Measurements from ENCODE around the gene RPSA. TPM values are rescaled to one million over a fixed set of nuclear protein-coding genes. Genes with fewer than 3 reads are reported as not detected.
"Not testable (repeated sequence)": the region's sequence is repeated elsewhere in the genome, so short reads cannot be mapped to it uniquely, and the experiment has no call there.

The RPSA gene
- total and polyA plus RNA-seq, 7 experiments from 2014 or later, result 1,357 to 1,898 (median 1,608) TPM

GRCh38 chr3:39413691-39414420 is 7.3 kb downstream of the RPSA start:
- Histone ChIP-seq H3K9me3 (ENCODE audit: control insufficient read depth in 2 of 3, low read length in 3 of 3) (no peaks in the 10 kb centered on the region), H3K4me3 (ENCODE audit: low read length) (no peak overlapping the region), H3K4me1 (ENCODE audit: control insufficient read depth in 2 of 2, insufficient read depth in 2 of 2, low read length in 2 of 2) (peaks cover 15 to 16% of the 10 kb centered on the region in 2 donors), H3K27ac (ENCODE audit: low read depth, low read length) (no peak overlapping the region), H3K36me3 (ENCODE audit: control insufficient read depth in 2 of 3, insufficient read depth in 3 of 3, low read length in 3 of 3) (peaks cover 26 to 57% (median 29%) of the 10 kb centered on the region in 3 experiments), H3K27me3 (ENCODE audit: control insufficient read depth in 2 of 2, insufficient read depth in 2 of 2, low read length in 2 of 2) (no peaks in the 10 kb centered on the region)
- H3K4me1 Mint-ChIP-seq, result peaks cover 19 to 44% (median 32%) of the 10 kb centered on the region in 7 donors
- H3K4me3 Mint-ChIP-seq, result peak overlapping the region in 1 of 10 donors; percentile 17
- H3K9me3 Mint-ChIP-seq, result no peaks in the 10 kb centered on the region
- intact Hi-C loops (cut with micrococcal nuclease), result no loop called here
- H3K36me3 Mint-ChIP-seq, result peaks cover 10 to 41% (median 18%) of the 10 kb centered on the region in 5 donors
- peak; percentile 19 for ATAC-seq
- peaks cover 0 to 5% (median 0%) of the 10 kb centered on the region in 5 donors for H3K27me3 Mint-ChIP-seq
- H3K27ac Mint-ChIP-seq, result peak overlapping the region in 7 of 9 donors; percentile 11 to 72 (median 57)
- CTCF ChIA-PET, result interaction anchor here (1.2 kb wide), 1 partner anchor 36 kb away, joined by 3 read pairs; no protein-coding TSS in a partner anchor
- POLR2A ChIA-PET, result no interaction called here
- DNase-seq, result no peak

GRCh38 chr3:39414421-39414907 is 7.9 kb downstream of the RPSA start:
- POLR2A ChIA-PET, result interaction anchor here (2.6 kb wide), 1 partner anchor 8 kb away, joined by 23 read pairs; the partner anchor contains the start of gene RPSA
- ATAC-seq, result peak; percentile 22
- H3K36me3 ChIP-seq (ENCODE audit: control insufficient read depth in 2 of 3, insufficient read depth in 3 of 3, low read length in 3 of 3), result peaks cover 22 to 53% (median 29%) of the 10 kb centered on the region in 3 experiments

GRCh38 chr3:39415302-39415701 is 8.8 kb downstream of the RPSA start:
- ChIA-PET POLR2A (interaction anchor here (2.6 kb wide), 1 partner anchor 9 kb away, joined by 23 read pairs; the partner anchor contains the start of gene RPSA), CTCF (interaction anchor here (1.2 kb wide), 1 partner anchor 37 kb away, joined by 3 read pairs; no protein-coding TSS in a partner anchor)
- H3K4me1 ChIP-seq (ENCODE audit: control insufficient read depth in 2 of 2, insufficient read depth in 2 of 2, low read length in 2 of 2); DNase-seq; H3K9me3 ChIP-seq (ENCODE audit: control insufficient read depth in 2 of 3, low read length in 3 of 3); H3K4me3 ChIP-seq (ENCODE audit: low read length); H3K27ac ChIP-seq (ENCODE audit: low read depth, low read length); ATAC-seq; H3K4me3 Mint-ChIP-seq; H3K27me3 Mint-ChIP-seq; intact Hi-C loops (cut with micrococcal nuclease); H3K9me3 Mint-ChIP-seq; H3K27me3 ChIP-seq (ENCODE audit: control insufficient read depth in 2 of 2, insufficient read depth in 2 of 2, low read length in 2 of 2): not testable (repeated sequence)
- Mint-ChIP-seq H3K27ac (peak overlapping the region in 4 of 9 donors; percentile 14 to 63 (median 18)), H3K4me1 (peaks cover 7 to 31% (median 18%) of the 10 kb centered on the region in 7 donors), H3K36me3 (peaks cover 8 to 32% (median 13%) of the 10 kb centered on the region in 5 donors)
- peaks cover 14 to 44% (median 24%) of the 10 kb centered on the region in 3 experiments for H3K36me3 ChIP-seq (ENCODE audit: control insufficient read depth in 2 of 3, insufficient read depth in 3 of 3, low read length in 3 of 3)

More at GRCh38 chr3:39414421-39414907, 7.9 kb downstream of the RPSA start:
- CTCF ChIA-PET, result interaction anchor here (1.2 kb wide), 1 partner anchor 36 kb away, joined by 3 read pairs; no protein-coding TSS in a partner anchor
- no peaks in the 10 kb centered on the region for H3K9me3 ChIP-seq (ENCODE audit: control insufficient read depth in 2 of 3, low read length in 3 of 3)
- H3K9me3 Mint-ChIP-seq, result no peaks in the 10 kb centered on the region
- no peak for DNase-seq
- H3K27me3 ChIP-seq (ENCODE audit: control insufficient read depth in 2 of 2, insufficient read depth in 2 of 2, low read length in 2 of 2), result no peaks in the 10 kb centered on the region
- peaks cover 0 to 6% (median 3%) of the 10 kb centered on the region in 5 donors for H3K27me3 Mint-ChIP-seq
- intact Hi-C loops (cut with micrococcal nuclease), result no loop called here
- peak overlapping the region in 1 of 10 donors; percentile 17 for H3K4me3 Mint-ChIP-seq
- H3K27ac Mint-ChIP-seq, result peak overlapping the region in 8 of 9 donors; percentile 11 to 71 (median 62)
- H3K4me3 ChIP-seq (ENCODE audit: low read length), result no peak overlapping the region
- H3K4me1 ChIP-seq (ENCODE audit: control insufficient read depth in 2 of 2, insufficient read depth in 2 of 2, low read length in 2 of 2), result peaks cover 10 to 11% of the 10 kb centered on the region in 2 donors
- no peak overlapping the region for H3K27ac ChIP-seq (ENCODE audit: low read depth, low read length)
- peaks cover 10 to 37% (median 18%) of the 10 kb centered on the region in 5 donors for H3K36me3 Mint-ChIP-seq
- peaks cover 13 to 39% (median 25%) of the 10 kb centered on the region in 7 donors for H3K4me1 Mint-ChIP-seq

DNA sequence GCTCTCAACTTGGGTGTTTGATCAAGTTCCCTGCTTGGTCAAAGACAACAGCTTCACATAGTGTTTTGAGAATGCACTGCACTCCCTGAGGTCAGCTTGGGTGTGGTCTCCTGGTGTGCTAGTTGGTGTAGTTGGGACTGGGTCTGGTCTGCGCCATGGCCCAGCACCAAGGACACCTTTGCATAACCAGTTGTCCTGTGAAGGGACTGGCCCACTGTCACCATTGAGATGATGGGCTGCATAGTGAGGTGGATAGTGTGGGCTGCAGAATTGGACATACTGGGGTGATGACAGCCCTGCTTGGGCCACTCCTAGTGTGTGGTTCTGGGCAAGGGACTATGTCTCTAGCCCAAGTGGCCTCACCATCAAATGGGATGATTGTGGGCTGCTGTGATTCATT is 9.5 kb downstream of the RPSA start:
- H3K27ac Mint-ChIP-seq, result peak overlapping the region in 5 of 9 donors; percentile 13 to 77 (median 44)
- H3K36me3 ChIP-seq (ENCODE audit: control insufficient read depth in 2 of 3, insufficient read depth in 3 of 3, low read length in 3 of 3), result peaks cover 14 to 37% (median 17%) of the 10 kb centered on the region in 3 experiments
- H3K4me1 Mint-ChIP-seq, result peaks cover 5 to 26% (median 13%) of the 10 kb centered on the region in 7 donors
- no peaks in the 10 kb centered on the region for H3K27me3 ChIP-seq (ENCODE audit: control insufficient read depth in 2 of 2, insufficient read depth in 2 of 2, low read length in 2 of 2)
- POLR2A ChIA-PET, result interaction anchor here (2.6 kb wide), 1 partner anchor 9 kb away, joined by 23 read pairs; the partner anchor contains the start of gene RPSA
- no peak overlapping the region for H3K27ac ChIP-seq (ENCODE audit: low read depth, low read length)
- H3K4me3 Mint-ChIP-seq, result no peak overlapping the region
- peaks cover 0 to 2% (median 0%) of the 10 kb centered on the region in 11 donors for H3K9me3 Mint-ChIP-seq
- peaks cover 3 to 7% (median 5%) of the 10 kb centered on the region in 5 donors for H3K27me3 Mint-ChIP-seq
- H3K4me1 ChIP-seq (ENCODE audit: control insufficient read depth in 2 of 2, insufficient read depth in 2 of 2, low read length in 2 of 2), result peaks cover 0 to under 1% of the 10 kb centered on the region in 2 donors
- no peak for ATAC-seq
- CTCF ChIA-PET, result interaction anchor here (2.3 kb wide), 1 partner anchor 8 kb away, joined by 14 read pairs; the partner anchor contains the start of gene RPSA
- H3K36me3 Mint-ChIP-seq, result peaks cover 8 to 33% (median 15%) of the 10 kb centered on the region in 5 donors
- H3K4me3 ChIP-seq (ENCODE audit: low read length), result no peak overlapping the region
- intact Hi-C loops (cut with micrococcal nuclease), result no loop called here
- no peak for DNase-seq
- no peaks in the 10 kb centered on the region for H3K9me3 ChIP-seq (ENCODE audit: control insufficient read depth in 2 of 3, low read length in 3 of 3)

DNA sequence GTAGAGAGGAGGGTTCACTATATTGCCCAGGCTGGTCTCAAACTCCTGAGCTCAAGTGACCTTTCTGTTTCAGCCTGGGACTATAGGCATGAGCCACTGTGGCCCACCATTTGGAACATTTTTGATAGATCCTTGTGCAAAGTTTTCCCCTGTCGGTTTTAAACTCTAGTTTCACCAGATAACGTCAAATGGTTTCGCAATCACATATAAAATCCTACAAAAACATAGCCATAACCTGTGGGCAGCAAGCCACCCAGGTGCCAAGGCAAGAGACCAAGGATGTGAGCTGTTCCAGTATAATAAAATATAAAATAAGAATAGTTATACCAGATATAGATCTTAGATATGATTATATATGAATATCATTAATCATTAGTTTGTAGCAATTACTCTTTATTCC is 10.5 kb downstream of the RPSA start:
- H3K36me3 Mint-ChIP-seq, result peaks cover 7 to 28% (median 16%) of the 10 kb centered on the region in 5 donors
- not testable (repeated sequence) for H3K27me3 ChIP-seq (ENCODE audit: control insufficient read depth in 2 of 2, insufficient read depth in 2 of 2, low read length in 2 of 2); H3K4me3 ChIP-seq (ENCODE audit: low read length); H3K9me3 Mint-ChIP-seq; H3K4me3 Mint-ChIP-seq; H3K27me3 Mint-ChIP-seq; H3K4me1 ChIP-seq (ENCODE audit: control insufficient read depth in 2 of 2, insufficient read depth in 2 of 2, low read length in 2 of 2); ATAC-seq; DNase-seq; H3K9me3 ChIP-seq (ENCODE audit: control insufficient read depth in 2 of 3, low read length in 3 of 3); H3K27ac ChIP-seq (ENCODE audit: low read depth, low read length); H3K27ac Mint-ChIP-seq
- H3K4me1 Mint-ChIP-seq, result peaks cover 4 to 17% (median 7%) of the 10 kb centered on the region in 7 donors
- intact Hi-C loops (cut with micrococcal nuclease), result loop anchor here in 1 of 2 donors (1.0 kb wide), 1 partner anchor 81 kb away; no protein-coding TSS in a partner anchor
- ChIA-PET CTCF (interaction anchor here (2.3 kb wide), 1 partner anchor 9 kb away, joined by 14 read pairs; the partner anchor contains the start of gene RPSA), POLR2A (interaction anchor here (2.6 kb wide), 1 partner anchor 10 kb away, joined by 23 read pairs; the partner anchor contains the start of gene RPSA)
- peaks cover 8 to 27% (median 12%) of the 10 kb centered on the region in 3 experiments for H3K36me3 ChIP-seq (ENCODE audit: control insufficient read depth in 2 of 3, insufficient read depth in 3 of 3, low read length in 3 of 3)

- H3K27me3 ChIP-seq (ENCODE audit: control insufficient read depth in 2 of 2, insufficient read depth in 2 of 2, low read length in 2 of 2); H3K9me3 Mint-ChIP-seq; ATAC-seq; DNase-seq; intact Hi-C loops (cut with micrococcal nuclease); POLR2A ChIA-PET; H3K27ac Mint-ChIP-seq; H3K9me3 ChIP-seq (ENCODE audit: control insufficient read depth in 2 of 3, low read length in 3 of 3); CTCF ChIA-PET; H3K4me3 Mint-ChIP-seq; H3K4me3 ChIP-seq (ENCODE audit: low read length); H3K27me3 Mint-ChIP-seq; H3K27ac ChIP-seq (ENCODE audit: low read depth, low read length); H3K4me1 ChIP-seq (ENCODE audit: control insufficient read depth in 2 of 2, insufficient read depth in 2 of 2, low read length in 2 of 2): not testable (repeated sequence)
- Mint-ChIP-seq H3K4me1 (peaks cover 3 to 15% (median 5%) of the 10 kb centered on the region in 7 donors), H3K36me3 (peaks cover 0 to 12% (median 10%) of the 10 kb centered on the region in 5 donors)
- peaks cover 0 to 10% (median 0%) of the 10 kb centered on the region in 3 experiments for H3K36me3 ChIP-seq (ENCODE audit: control insufficient read depth in 2 of 3, insufficient read depth in 3 of 3, low read length in 3 of 3)
Observed at GRCh38 chr3:39418556-39419225, 12.2 kb downstream of the RPSA start.
